Neural cell (in vitro differentiated cells): ENCODE results near the gene RERE. TPM values are rescaled to one million over a fixed set of nuclear protein-coding genes. Genes with fewer than 3 reads are reported as not detected.

Source experiments
- H2AFZ ChIP-seq: fragments of 200-600, 300-800 bp; sonication (generic), shearing (Covaris generic); 2 replicates; pipeline ENCODE4 v1.6.0; 2014; ENCODE audit warnings: low read depth, mild to moderate bottlenecking, antibody characterized with exemption, low read length, moderate library complexity
- H3F3A ChIP-seq: fragments of 200-600 bp; shearing (Covaris generic); 2 replicates; pipeline ENCODE4 v1.6.1; 2016; ENCODE audit warnings: mild to moderate bottlenecking, moderate library complexity, mixed read lengths, antibody characterized with exemption, low read length; ENCODE audit not compliant: insufficient read depth, poor library complexity, severe bottlenecking
- H3K27ac ChIP-seq: fragments of 200-600, 300-800 bp; sonication (generic), shearing (Covaris generic); 2 replicates; pipeline ENCODE4 v1.5.1; 2014; ENCODE audit warnings: mild to moderate bottlenecking, low read length, moderate library complexity
- H3K27me3 ChIP-seq: fragments of 300-800, 200-600 bp; sonication (generic), shearing (Covaris generic); 2 replicates; pipeline ENCODE4 v1.6.0; 2014; ENCODE audit warnings: mild to moderate bottlenecking, low read depth, low read length, moderate library complexity; ENCODE audit not compliant: insufficient read depth
- H3K36me3 ChIP-seq: fragments of 300-800, 200-600 bp; sonication (generic), shearing (Covaris generic); 2 replicates; pipeline ENCODE4 v1.5.1; 2014; ENCODE audit warnings: mild to moderate bottlenecking, antibody characterized with exemption, low read length, moderate library complexity; ENCODE audit not compliant: insufficient read depth
- H3K4me2 ChIP-seq: fragments of 300-800, 200-600 bp; sonication (generic), shearing (Covaris generic); 2 replicates; pipeline ENCODE4 v1.6.0; 2014; ENCODE audit warnings: mild to moderate bottlenecking, low read length
- H3K4me3 ChIP-seq: fragments of 300-800, 200-600 bp; sonication (generic), shearing (Covaris generic); 2 replicates; pipeline ENCODE4 v1.5.1; 2014; ENCODE audit warnings: mild to moderate bottlenecking, low read length, moderate library complexity
- H3K79me2 ChIP-seq: fragments of 200-600 bp; shearing (Covaris generic); replicated peaks from 2 replicates; pipeline ENCODE4 v1.6.0; 2014; ENCODE audit warnings: mild to moderate bottlenecking, low read length, moderate library complexity; ENCODE audit not compliant: insufficient read depth
- H3K9ac ChIP-seq: fragments of 300-800, 200-600 bp; sonication (generic), shearing (Covaris generic); 2 replicates; pipeline ENCODE4 v1.6.1; 2016; ENCODE audit warnings: mild to moderate bottlenecking, low read length, mixed read lengths
- H3K9me2 ChIP-seq: fragments of 200-600 bp; shearing (Covaris generic); 2 replicates; pipeline ENCODE4 v1.6.1; 2016; ENCODE audit warnings: mild to moderate bottlenecking, low read length, mixed read lengths; ENCODE audit not compliant: insufficient read depth
- H3K9me3 ChIP-seq: fragments of 200-600, 300-800 bp; sonication (generic), shearing (Covaris generic); 2 replicates; pipeline ENCODE4 v1.6.1; 2016; ENCODE audit warnings: mild to moderate bottlenecking, mixed run types, low read length, moderate library complexity, mixed read lengths
- H4K20me1 ChIP-seq: fragments of 200-600 bp; shearing (Covaris generic); 2 replicates; pipeline ENCODE4 v1.6.1; 2016; ENCODE audit warnings: mild to moderate bottlenecking, mixed run types; ENCODE audit not compliant: insufficient read depth
- CTCF ChIP-seq: fragments of 450-650 bp; IDR thresholded peaks from 2 replicates; pipeline ENCODE4 v1.5.1; 2014; ENCODE audit warnings: antibody characterized with exemption, mild to moderate bottlenecking, moderate library complexity; ENCODE audit not compliant: poor library complexity, severe bottlenecking
- EP300 ChIP-seq: fragments of 450-650 bp; conservative IDR thresholded peaks from 2 replicates; pipeline ENCODE4 v1.6.1; 2014; ENCODE audit warnings: antibody characterized with exemption, mild to moderate bottlenecking, moderate library complexity; ENCODE audit not compliant: poor library complexity, severe bottlenecking
- EZH2 ChIP-seq: fragments of 200-600, 300-800 bp; shearing (Covaris generic), sonication (generic); IDR thresholded peaks from 2 replicates; pipeline ENCODE4 v1.6.1; 2014; ENCODE audit warnings: antibody characterized with exemption, low read length, borderline replicate concordance, mild to moderate bottlenecking; ENCODE audit not compliant: insufficient read depth, poor library complexity, severe bottlenecking
- MXI1 ChIP-seq: fragments of 450-650 bp; conservative IDR thresholded peaks from 2 replicates; pipeline ENCODE4 v1.6.1; 2014; ENCODE audit warnings: antibody characterized with exemption, mild to moderate bottlenecking; ENCODE audit not compliant: poor library complexity, severe bottlenecking
- POLR2AphosphoS5 ChIP-seq: IDR thresholded peaks from 2 replicates; pipeline ENCODE4 v1.6.1; 2012
- RAD21 ChIP-seq: fragments of 450-650 bp; conservative IDR thresholded peaks from 2 replicates; pipeline ENCODE4 v1.6.1; 2014; ENCODE audit warnings: antibody characterized with exemption, mild to moderate bottlenecking, moderate library complexity
- REST ChIP-seq: IDR thresholded peaks from 2 replicates; pipeline ENCODE4 v1.6.1; 2012; ENCODE audit warnings: borderline replicate concordance
- SMC3 ChIP-seq: fragments of 450-650 bp; conservative IDR thresholded peaks from 2 replicates; pipeline ENCODE4 v1.6.1; 2014; ENCODE audit warnings: antibody characterized with exemption, mild to moderate bottlenecking, moderate library complexity; ENCODE audit not compliant: poor library complexity
- TAF1 ChIP-seq: IDR thresholded peaks from 2 replicates; pipeline ENCODE4 v1.6.1; 2012; ENCODE audit warnings: low read depth
- polyA plus RNA-seq: library from polyadenylated mRNA; depleted of rRNA; stranded (reverse); fragments of >200 nt; gene quantifications from 2 replicates; pipeline ENCODE4 v1.2.3, GENCODE V29; 2014

RERE gene
- polyA plus RNA-seq, 1 donor from 2014 or later, result 21.0 TPM

GRCh38 chr1:8844501-8845006, 27.1 kb upstream of the RERE start:
- no peaks in the 10 kb centered on the region for H3K9me2 ChIP-seq
- H2AFZ ChIP-seq, result no peak overlapping the region
- no peaks in the 10 kb centered on the region for H3F3A ChIP-seq
- H3K27me3 ChIP-seq, result no peaks in the 10 kb centered on the region
- H3K36me3 ChIP-seq, result no peaks in the 10 kb centered on the region
- H3K79me2 ChIP-seq, result no peaks in the 10 kb centered on the region
- H3K4me3 ChIP-seq, result no peak overlapping the region
- no peaks in the 10 kb centered on the region for H4K20me1 ChIP-seq
- TF ChIP-seq CTCF (no peak), EP300 (no peak), SMC3 (no peak), RAD21 (no peak), POLR2AphosphoS5 (no peak), REST (no peak)
- H3K27ac ChIP-seq, result no peak overlapping the region
- H3K9ac ChIP-seq, result no peak overlapping the region
- no peak overlapping the region for H3K4me2 ChIP-seq
- H3K9me3 ChIP-seq, result no peaks in the 10 kb centered on the region

- Histone ChIP-seq H3K27me3 (no peaks in the 10 kb centered on the region), H3K27ac (no peak overlapping the region), H3K4me3 (no peak overlapping the region), H3K9me2 (no peaks in the 10 kb centered on the region), H4K20me1 (no peaks in the 10 kb centered on the region), H3K9ac (no peak overlapping the region), H3K79me2 (no peaks in the 10 kb centered on the region), H3K36me3 (no peaks in the 10 kb centered on the region), H2AFZ (no peak overlapping the region), H3K9me3 (no peaks in the 10 kb centered on the region), H3F3A (no peaks in the 10 kb centered on the region), H3K4me2 (no peak overlapping the region)
- TF ChIP-seq EP300, result no peak
- TF ChIP-seq RAD21, result no peak
- no peak for TF ChIP-seq POLR2AphosphoS5
- no peak for TF ChIP-seq MXI1
- no peak for TF ChIP-seq CTCF
- TF ChIP-seq SMC3, result no peak
- no peak for TF ChIP-seq EZH2
- TF ChIP-seq REST, result no peak
- TF ChIP-seq TAF1, result no peak
These were observed 24.0 kb upstream of the RERE start for GRCh38 chr1:8841395-8841794.
